Right lobe of liver (tissue), 6 donors: ENCODE measurements around the gene CLSTN2. TPM values are rescaled to one million over a fixed set of nuclear protein-coding genes. Genes with fewer than 3 reads are reported as not detected.

Source experiments
- ATAC-seq, 4 donors: fragments of 200-7000 bp; cut with Tn5 transposase; one replicate each; pipeline ENCODE4 v1.9.1; 2020; ENCODE audit warnings: mild to moderate bottlenecking in 4 of 4, moderate library complexity in 4 of 4
- DNase-seq, 3 donors: peaks; one replicate each; pipeline ENCODE4 v3.0.0-alpha.2; 2020
- H3K27ac ChIP-seq, 3 donors: fragments of 200-600 bp; one replicate each; pipeline ENCODE4 v1.8.0; 2022
- H3K27me3 ChIP-seq, 2 donors: fragments of 200-600 bp; one replicate each; pipeline ENCODE4 v1.8.0; 2022
- H3K36me3 ChIP-seq, 4 donors: fragments of 200-600 bp; sonication (generic) in 1 of 4; one replicate each; pipeline versions ENCODE4 v1.5.1 to v1.8.0; 2017 to 2022; ENCODE audit warnings: control low read depth in 1 of 4
- H3K4me1 ChIP-seq, 4 donors: fragments of 200-600 bp; sonication (generic) in 1 of 4; one replicate each; pipeline versions ENCODE4 v1.5.1 to v1.8.0; 2017 to 2022; ENCODE audit warnings: control low read depth in 1 of 4
- H3K4me3 ChIP-seq, 3 donors: fragments of 200-600 bp; one replicate each; pipeline ENCODE4 v1.8.0; 2022
- H3K9me3 ChIP-seq, 4 donors: fragments of 200-600 bp; sonication (generic) in 1 of 4; one replicate each; pipeline versions ENCODE4 v1.5.1 to v1.8.0; 2017 to 2022; ENCODE audit warnings: control low read depth in 1 of 4
- CTCF ChIP-seq, 4 donors: fragments of 200-600 bp in 3 of 4; fragments of 450-650 bp in 1 of 4; IDR thresholded peaks; one replicate each; pipeline versions ENCODE4 v1.5.1 to v1.8.0; 2016 to 2022; ENCODE audit warnings: antibody characterized with exemption in 4 of 4, mild to moderate bottlenecking in 2 of 4
- POLR2A ChIP-seq: fragments of 450-650 bp; IDR thresholded peaks from one replicate; pipeline ENCODE4 v1.6.1; 2017; ENCODE audit warnings: antibody characterized with exemption, mild to moderate bottlenecking
- WGBS: methylation state at CpG from one replicate; pipeline ENCODE4 v1.1.6; 2018; ENCODE audit warnings: low coverage, low lambda C conversion rate; ENCODE audit not compliant: insufficient coverage; ENCODE audit errors: missing lambda C conversion rate; 5-methylcytosine and 5-hydroxymethylcytosine counted together
- intact Hi-C, 2 donors: fragments of 100-400 bp; cut with DNase I; formaldehyde crosslinking; loops; one replicate each; pipeline versions ENCODE4 v1.11.2 to v1.14.1; 2022
- total RNA-seq, 6 experiments: library from RNA; depleted of rRNA in 2 of 6; stranded (reverse); fragments of >200 nt in 2 of 6; fragmentation: NEBNext Ultra II Directional in 3 of 6; extraction: Animal tissue kit (Norgen Biotek cat#: 25700) in 3 of 6; gene quantifications; one replicate each; pipeline versions ENCODE4 v1.1.0 to v1.2.4, GENCODE V29; 2016 to 2023
- donor health status: DM: no; HTN: yes; CAD: no.
- donor health status: DM: no; HTN: no; CAD: no.
- donor health status: DM: no; HTN: no; CAD: no.
- donor health status: DM: no; HTN: yes; CAD: no.
- donor health status: DM: no; HTN: yes; CAD: no.

Gene CLSTN2
- total RNA-seq, 6 experiments from 2014 or later = 1.0 to 3.3 (median 2.0) TPM

- H3K36me3 ChIP-seq = no peaks in the 10 kb centered on the region
- no peak for DNase-seq
- H3K27me3 ChIP-seq = no peaks in the 10 kb centered on the region
- intact Hi-C loops = no loop called here
- no peak for TF ChIP-seq POLR2A
- 71% methylated on average over 1 of the region's 1 CpG for WGBS
- no peaks in the 10 kb centered on the region for H3K9me3 ChIP-seq
- peaks cover 0 to 8% (median 0%) of the 10 kb centered on the region in 4 donors for H3K4me1 ChIP-seq
- H3K4me3 ChIP-seq = no peak overlapping the region
- no peak overlapping the region for H3K27ac ChIP-seq
- no peak for ATAC-seq
Observed at GRCh38 chr3:140187028-140187427, 252.0 kb downstream of the CLSTN2 start.

- TF ChIP-seq POLR2A = no peak
- TF ChIP-seq CTCF (IDR thresholded peaks at IDR 0.05) = no peak
- Histone ChIP-seq H3K27ac (no peak overlapping the region), H3K27me3 (no peaks in the 10 kb centered on the region), H3K36me3 (no peaks in the 10 kb centered on the region), H3K9me3 (no peaks in the 10 kb centered on the region), H3K4me1 (peaks cover 0 to 8% (median 0%) of the 10 kb centered on the region in 4 donors), H3K4me3 (no peak overlapping the region)
- DNase-seq = no peak
- intact Hi-C loops = no loop called here
- no peak for ATAC-seq
- 56% methylated on average over 2 of the region's 2 CpGs for WGBS
Observed at GRCh38 chr3:140187656-140188221, 252.8 kb downstream of the CLSTN2 start.

- peaks cover 0 to 8% (median 0%) of the 10 kb centered on the region in 4 donors for H3K4me1 ChIP-seq
- intact Hi-C loops = no loop called here
- no peaks in the 10 kb centered on the region for H3K9me3 ChIP-seq
- no peak overlapping the region for H3K4me3 ChIP-seq
- 41% methylated on average over 2 of the region's 2 CpGs for WGBS
- DNase-seq = no peak
- no peak overlapping the region for H3K27ac ChIP-seq
- no peaks in the 10 kb centered on the region for H3K27me3 ChIP-seq
- no peak for ATAC-seq
- TF ChIP-seq POLR2A (no peak), CTCF (IDR thresholded peaks at IDR 0.05) (no peak)
- no peaks in the 10 kb centered on the region for H3K36me3 ChIP-seq
Observed at GRCh38 chr3:140188285-140188684, 253.3 kb downstream of the CLSTN2 start.

- no peak overlapping the region for H3K4me3 ChIP-seq
- no peaks in the 10 kb centered on the region for H3K9me3 ChIP-seq
- intact Hi-C loops = no loop called here
- no peaks in the 10 kb centered on the region for H3K36me3 ChIP-seq
- WGBS = 87% methylated on average over 3 of the region's 3 CpGs
- ATAC-seq (no peak), DNase-seq (no peak)
- no peak overlapping the region for H3K27ac ChIP-seq
- H3K4me1 ChIP-seq = peaks cover 0 to 8% (median 0%) of the 10 kb centered on the region in 4 donors
- H3K27me3 ChIP-seq = no peaks in the 10 kb centered on the region
- no peak for TF ChIP-seq CTCF (IDR thresholded peaks at IDR 0.05)
- TF ChIP-seq POLR2A = no peak
Observed at GRCh38 chr3:140189267-140189666, 254.3 kb downstream of the CLSTN2 start.

GRCh38 chr3:140189976-140190375 is 255.0 kb downstream of the CLSTN2 start:
- Histone ChIP-seq H3K27me3 (no peaks in the 10 kb centered on the region), H3K4me1 (peaks cover 0 to 8% (median 0%) of the 10 kb centered on the region in 4 donors), H3K4me3 (no peak overlapping the region), H3K9me3 (no peaks in the 10 kb centered on the region), H3K27ac (no peak overlapping the region), H3K36me3 (no peaks in the 10 kb centered on the region)
- 79% methylated on average over 1 of the region's 1 CpG for WGBS
- ATAC-seq (no peak), DNase-seq (no peak)
- TF ChIP-seq CTCF (IDR thresholded peaks at IDR 0.05) = no peak
- no peak for TF ChIP-seq POLR2A
- intact Hi-C loops = no loop called here
